8988T (cell line): ENCODE measurements around the gene PHF12.
"Not testable (repeated sequence)": the region's sequence is repeated elsewhere in the genome, so short reads cannot be mapped to it uniquely, and the experiment has no call there.

Experiments
- DNase-seq: peaks from one replicate; pipeline ENCODE4 v3.0.0; 2011

Gene PHF12

GRCh38 chr17:28928061-28928460, 23.3 kb downstream of the PHF12 start:
- DNase-seq: no peak

DNA sequence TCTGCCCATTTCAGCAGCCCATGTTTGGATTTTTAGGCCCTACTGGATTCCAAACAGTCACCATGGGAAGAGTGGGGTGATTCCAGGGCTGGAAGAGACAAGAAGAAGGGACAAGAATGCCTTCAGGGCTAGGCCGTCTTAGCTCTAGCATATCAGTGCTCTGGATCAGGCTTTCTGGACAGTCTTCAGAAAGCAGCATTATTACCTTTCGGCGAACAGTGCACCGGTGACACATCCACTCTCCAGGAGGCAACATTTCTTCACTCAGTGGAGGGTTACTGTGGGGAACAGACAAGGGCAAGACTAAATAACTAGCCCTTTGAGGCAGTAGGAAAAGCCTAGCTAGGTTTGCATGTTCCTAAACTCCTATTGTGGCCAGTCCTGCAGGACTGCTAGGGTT, 24.5 kb downstream of the PHF12 start:
- DNase-seq: no peak

- no peak for DNase-seq
These were observed 25.0 kb downstream of the PHF12 start for GRCh38 chr17:28926366-28926765.

- no peak for DNase-seq
These were observed 25.4 kb downstream of the PHF12 start for GRCh38 chr17:28925912-28926365.

DNA sequence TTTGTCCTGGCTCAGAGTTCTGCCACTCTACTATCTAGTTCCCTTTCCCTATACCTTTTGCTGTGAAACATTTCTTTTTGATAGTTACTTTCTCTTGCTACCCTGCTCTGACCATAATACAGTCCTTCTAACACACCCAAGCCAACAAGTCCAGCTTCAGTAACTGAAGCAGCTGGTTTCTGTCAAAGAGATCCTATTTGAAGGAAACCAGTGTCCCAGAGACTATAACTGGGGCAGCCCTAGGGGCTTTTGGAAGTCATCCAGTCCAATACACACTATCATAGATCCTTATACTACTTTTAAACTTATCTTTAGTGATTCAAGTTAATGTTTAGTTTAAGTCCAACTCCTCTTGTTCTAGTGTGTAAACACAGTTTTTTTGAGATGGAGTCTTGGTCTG, 31.1 kb downstream of the PHF12 start:
- no peak for DNase-seq

DNA sequence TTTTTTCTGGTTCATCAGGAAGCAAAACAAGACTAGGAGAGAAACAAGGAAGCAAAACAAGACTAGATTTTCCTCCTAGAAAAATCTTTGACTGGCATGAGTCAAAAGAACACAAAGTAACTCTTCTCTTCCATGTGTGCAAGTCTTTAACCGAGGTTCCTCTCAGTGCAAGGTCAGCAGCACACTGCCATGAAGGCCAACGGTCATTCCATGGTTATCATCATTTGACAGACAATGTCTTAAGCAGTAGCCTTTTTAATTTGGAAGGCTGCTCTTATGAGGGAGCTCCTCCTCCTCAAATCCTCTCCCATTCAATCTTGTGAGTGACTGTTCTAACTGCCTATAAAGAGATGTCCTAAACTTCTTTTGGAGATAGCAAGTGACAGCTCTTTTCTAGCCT, 33.0 kb downstream of the PHF12 start:
- DNase-seq: no peak

DNA sequence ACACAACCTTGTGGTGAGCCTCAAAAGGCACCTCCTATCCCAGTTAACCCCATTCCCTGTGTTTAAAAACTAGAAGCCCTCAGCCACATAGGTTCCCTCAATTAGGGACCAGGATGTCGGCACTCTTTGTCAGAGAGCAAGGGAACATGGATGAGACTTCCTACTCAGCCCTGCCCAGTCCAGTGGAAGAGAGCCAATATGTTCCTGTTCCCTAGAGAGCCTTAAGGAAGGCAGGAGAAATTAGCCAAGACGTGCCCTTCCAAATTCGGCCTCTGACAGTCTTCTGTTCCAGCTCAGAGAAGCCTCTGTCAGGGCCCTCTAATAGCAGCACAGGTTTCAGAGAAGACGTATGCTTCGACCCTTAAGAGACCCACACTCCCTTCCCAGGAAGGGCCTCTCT, 33.9 kb downstream of the PHF12 start:
- DNase-seq: no peak

- no peak for DNase-seq
These were observed 34.3 kb downstream of the PHF12 start for GRCh38 chr17:28917029-28917428.

DNA sequence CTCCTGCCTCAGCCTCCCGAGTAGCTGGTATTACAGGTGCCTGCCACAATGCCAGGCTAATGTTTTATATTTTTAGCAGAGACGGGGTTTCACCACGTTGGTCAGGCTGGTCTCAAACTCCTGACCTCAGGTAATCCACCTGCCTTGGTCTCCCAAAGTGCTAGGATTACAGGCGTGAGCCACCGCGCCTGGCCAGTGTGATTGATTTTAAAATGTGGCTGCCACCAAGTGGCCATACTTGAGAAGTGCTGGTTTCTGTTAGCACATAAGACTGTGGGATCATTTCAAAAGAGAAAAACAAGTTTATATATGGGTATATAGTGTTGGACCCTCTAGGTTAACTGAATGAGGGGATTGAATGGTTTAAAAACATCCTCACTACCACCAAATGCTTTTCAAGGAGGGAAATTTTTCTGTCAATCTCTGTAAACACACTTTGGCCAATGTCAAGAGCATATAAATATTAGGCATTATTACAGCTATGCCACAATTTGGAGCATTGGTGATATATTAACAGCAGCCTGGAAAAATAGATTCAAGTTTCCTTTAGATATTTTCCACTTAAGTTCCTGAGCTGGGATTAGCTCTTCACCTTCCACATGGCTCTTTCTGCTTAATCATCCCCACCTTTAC, 34.9 kb downstream of the PHF12 start:
- DNase-seq: no peak

DNA sequence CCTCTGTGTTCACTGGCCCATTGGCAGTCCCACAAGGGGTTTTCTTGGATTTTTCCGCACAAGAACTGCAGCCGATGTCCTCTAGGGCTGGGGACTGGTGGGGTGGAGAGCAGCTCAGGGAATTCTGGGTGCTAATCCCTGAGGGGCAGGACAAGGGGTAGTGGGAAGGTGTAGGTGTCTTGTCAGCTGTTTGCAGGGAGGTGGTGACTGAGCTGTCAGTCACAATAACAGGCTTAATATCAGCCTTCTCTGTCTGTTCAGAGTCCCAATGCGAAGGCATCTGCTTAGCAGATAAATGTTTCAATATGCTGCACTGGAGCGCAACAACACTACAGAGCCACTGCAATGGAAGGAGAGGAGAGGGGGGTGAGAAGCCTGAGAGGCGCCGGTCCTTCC, 38.4 kb downstream of the PHF12 start:
- DNase-seq: no peak

- DNase-seq: no peak
These were observed 38.9 kb downstream of the PHF12 start for GRCh38 chr17:28912281-28912937.

- no peak for DNase-seq
These were observed 39.8 kb downstream of the PHF12 start for GRCh38 chr17:28911411-28912045.

DNA sequence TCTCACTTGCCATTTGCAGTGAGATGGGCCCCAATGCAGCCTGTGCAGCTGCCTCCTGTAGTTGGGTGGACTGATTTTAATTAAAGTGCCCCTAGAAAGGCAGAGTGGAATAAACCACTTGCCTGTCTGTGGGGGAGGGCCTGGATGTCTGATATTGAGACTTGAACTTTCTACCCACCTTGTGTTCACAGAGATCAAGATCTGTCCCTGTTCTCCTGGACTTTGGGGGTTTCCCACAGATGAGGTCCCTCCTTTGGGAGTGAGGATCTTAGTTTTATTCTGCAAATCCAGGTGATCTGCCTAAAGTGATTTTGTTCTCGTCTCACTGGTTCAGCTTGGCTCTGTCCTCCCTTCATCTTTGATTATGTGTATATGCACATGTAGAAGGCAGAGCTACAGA, 40.8 kb downstream of the PHF12 start:
- no peak for DNase-seq

- DNase-seq: no peak
These were observed 42.6 kb downstream of the PHF12 start for GRCh38 chr17:28908640-28909167.

DNA sequence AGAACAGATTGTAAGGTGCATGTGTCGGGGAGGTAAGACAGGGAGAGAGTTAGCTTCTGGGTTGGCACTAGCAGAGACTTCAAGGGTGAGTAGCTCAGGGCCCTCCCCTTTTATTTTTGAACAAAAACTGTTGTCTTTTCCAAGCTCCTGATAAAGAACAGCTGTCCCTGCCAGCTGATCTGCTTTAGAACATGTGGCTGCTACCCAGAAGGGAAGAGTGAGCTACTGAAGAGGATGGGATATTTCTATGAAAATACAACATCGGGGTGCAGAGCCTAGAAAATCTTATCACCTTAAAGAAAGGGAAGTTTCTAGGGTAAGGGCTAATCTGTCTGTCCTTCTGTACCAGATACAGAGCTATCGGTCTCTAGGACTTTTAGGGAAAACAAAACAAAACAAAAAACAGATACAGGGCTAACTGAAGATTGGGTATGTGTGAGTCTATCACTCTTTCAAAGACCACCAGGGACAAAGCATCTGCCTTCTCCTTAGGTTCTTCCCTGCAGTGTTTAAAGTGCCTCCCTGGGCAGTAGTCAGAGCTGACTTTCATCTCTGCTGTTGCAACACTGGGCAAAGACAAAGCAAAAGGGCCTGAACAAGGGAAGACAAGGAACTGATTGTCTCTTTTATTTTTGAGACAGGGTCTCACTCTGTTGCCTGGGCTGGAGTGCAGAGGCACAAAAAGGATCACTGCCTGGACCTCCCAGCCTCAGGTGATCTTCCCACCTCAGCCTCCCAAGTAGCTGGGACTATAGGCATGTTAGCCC, 43.4 kb downstream of the PHF12 start:
- peak; percentile 5 for DNase-seq

- DNase-seq: peak; percentile 13
These were observed 44.4 kb downstream of the PHF12 start for GRCh38 chr17:28906706-28907438.

DNA sequence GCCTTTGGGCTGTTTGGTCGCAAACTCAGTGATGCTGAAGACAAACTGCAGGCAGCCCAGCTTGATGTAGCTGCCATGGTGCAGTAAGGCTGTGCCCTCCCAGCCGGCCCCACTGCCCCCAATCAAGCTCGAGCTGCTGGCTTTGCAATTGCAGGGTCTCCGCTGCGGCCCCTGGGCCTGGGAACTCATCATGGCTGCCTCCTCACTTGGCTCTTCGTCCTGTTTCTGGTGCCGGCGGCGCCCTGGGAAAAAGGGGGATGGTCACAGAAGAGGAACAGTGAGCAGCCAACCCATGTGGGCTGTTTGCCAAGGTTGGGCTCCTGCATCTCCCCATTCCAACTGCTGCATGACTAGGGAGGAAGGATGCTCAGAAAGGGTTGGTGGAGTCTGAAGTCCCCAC, 45.0 kb downstream of the PHF12 start:
- DNase-seq: peak; percentile 16

DNA sequence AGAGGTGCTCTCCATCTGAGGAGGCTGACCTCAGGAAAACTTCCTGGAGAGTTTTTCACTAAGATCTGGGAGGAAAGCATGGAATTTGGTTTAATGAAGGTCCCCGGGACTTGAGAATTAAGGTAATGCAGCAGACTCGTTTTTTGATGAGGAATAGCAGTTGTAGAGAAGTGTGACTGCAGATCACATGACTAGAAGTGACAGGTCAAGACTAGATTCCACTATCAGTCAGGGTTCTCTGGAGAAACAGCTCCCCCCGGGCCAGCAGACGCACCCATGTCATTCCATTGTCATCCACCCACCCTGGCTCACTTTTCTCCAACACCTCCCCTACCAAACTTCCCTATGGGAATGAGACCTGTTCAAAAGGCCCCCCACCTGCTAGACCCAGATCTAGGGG, 46.5 kb downstream of the PHF12 start:
- DNase-seq: no peak

GRCh38 chr17:28903546-28903841, 47.8 kb downstream of the PHF12 start:
- DNase-seq: not testable (repeated sequence)

DNA sequence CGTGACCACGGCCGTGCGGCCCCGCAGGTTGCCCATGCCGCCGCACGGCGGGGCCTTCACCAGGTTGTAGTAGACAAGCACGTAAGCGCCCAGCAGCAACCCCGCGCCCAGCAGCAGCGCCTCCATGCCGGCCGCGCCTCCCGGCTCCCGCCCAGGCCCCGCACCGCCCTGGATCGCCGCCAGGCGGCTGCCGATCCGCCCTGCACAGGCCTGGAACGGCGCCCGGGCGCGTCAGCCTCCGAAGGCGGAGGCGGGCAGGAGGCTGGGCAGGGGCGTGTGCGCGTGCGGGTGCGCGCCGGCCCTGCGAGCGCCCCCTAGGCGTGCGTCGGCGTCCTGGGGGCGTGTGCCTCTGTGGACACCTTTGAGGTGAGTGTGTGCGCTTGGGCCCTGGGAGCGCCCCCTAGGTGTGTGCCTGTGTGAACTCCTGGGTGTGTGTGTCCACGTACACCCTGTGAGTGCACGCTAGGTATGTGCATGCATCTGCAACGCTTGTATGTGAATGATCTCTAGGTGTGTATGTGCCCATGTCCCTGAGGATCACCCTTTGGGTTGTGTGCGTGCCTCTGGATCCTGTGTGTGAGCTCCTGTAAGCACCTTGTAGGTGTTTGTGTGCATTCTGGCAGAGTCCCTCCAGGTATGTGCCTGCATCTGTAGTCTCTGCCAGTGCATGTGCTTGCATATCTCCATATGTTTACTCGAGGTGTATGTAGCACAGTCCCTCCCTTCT, 48.3 kb downstream of the PHF12 start, which contains the start of gene DHRS13:
Gene DHRS13, minus strand, starts transcription at position 261 of the 727 bp plus-strand sequence. Its CDS starts 135 bp downstream, at position 126.
- DNase-seq: peak; percentile 98

DNA sequence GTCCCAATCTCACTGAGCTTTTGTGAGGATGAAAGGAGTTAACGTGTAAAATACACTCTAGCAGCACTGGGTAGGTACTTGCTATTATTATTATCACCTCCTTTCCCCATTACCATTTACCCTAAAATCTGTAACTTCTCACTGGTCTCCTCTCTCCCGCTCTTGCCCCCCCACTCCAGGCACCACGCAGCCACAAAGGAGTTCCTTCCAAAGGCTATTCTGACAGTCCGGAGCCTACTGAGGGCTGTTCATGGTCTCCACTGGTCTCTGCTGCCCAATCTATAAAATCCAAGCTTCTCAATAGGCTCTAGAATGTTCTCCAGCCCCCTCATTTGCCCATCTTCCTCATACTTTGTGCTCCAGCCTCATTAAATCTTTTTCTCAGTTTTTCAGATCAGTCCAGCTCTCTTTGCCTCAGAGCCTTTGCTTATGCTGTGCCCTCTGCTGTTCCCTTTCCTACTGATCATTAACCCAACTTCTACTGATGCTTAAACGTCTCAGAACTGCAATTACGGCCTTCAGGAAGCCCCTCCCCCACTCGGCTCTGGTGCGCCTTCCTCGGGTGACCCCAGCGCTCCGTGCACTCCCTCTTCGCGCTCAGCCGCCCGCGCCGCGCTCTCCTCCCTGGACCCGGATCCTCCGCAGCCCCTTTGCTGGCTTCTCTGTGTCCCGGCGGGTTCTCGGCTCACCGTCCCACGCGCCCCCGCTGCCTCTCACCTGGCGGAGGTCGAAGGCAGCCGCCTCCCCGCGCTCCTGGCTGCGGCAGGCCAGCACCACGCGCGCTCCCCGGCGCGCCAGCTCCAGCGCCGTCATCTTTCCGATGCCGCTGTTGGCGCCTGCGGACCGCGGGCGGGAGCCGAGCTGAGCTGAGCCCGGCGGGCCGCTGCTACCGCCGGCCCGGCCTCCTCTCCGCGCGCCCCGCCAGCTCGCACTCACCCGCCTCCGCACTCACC, 49.2 kb downstream of the PHF12 start:
- DNase-seq: peak; percentile 71
